Dendritic cell treated with granulocyte-macrophage colony-stimulating factor and Interleukin-4, amounts not matched to agents 40 ng/mL and 50 ng/mL, for 4 days (primary cell): ENCODE data around the gene IMPG1.
"Not testable (repeated sequence)": the region's sequence is repeated elsewhere in the genome, so short reads cannot be mapped to it uniquely, and the experiment has no call there.

Experiments
- H3K27ac Mint-ChIP-seq: one replicate; pipeline ENCODE4 v1.8.0; 2022; ENCODE audit warnings: mild to moderate bottlenecking, mixed read lengths
- H3K27me3 Mint-ChIP-seq: one replicate; pipeline ENCODE4 v1.8.0; 2022; ENCODE audit warnings: mild to moderate bottlenecking, mixed read lengths
- H3K36me3 Mint-ChIP-seq: one replicate; pipeline ENCODE4 v1.8.0; 2022; ENCODE audit warnings: low read depth, mixed read lengths
- H3K4me1 Mint-ChIP-seq: one replicate; pipeline ENCODE4 v1.8.0; 2022; ENCODE audit warnings: low read depth, mixed read lengths
- H3K4me3 Mint-ChIP-seq: one replicate; pipeline ENCODE4 v1.8.0; 2022; ENCODE audit warnings: mild to moderate bottlenecking, moderate library complexity, mixed read lengths
- H3K9me3 Mint-ChIP-seq: one replicate; pipeline ENCODE4 v1.8.0; 2022; ENCODE audit warnings: mixed read lengths
- intact Hi-C: fragments of 100-400 bp; cut with micrococcal nuclease; formaldehyde crosslinking; loops from one replicate; pipeline ENCODE4 v1.15.0; 2022

IMPG1 gene

DNA sequence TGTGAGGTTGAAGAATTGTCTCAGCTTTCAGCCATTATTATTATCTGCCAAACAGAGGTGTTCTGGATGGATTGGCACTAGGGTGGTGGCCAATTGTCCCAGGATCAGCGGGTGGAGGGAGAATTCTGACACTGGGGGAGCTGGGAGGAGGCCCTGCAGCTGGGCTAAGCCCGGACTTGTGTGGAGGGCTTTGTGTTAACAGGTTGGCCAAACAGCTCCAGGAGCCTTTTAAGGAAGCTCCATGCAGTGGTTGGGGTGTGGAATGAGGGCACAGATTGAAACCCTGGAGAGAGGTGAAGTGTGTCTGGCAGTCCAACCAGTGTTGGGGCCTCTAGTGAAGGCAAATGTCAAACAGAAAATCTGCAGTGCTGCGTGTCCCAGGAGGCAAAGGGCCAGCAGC, 135.8 kb downstream of the IMPG1 start:
- no peaks in the 10 kb centered on the region for H3K36me3 Mint-ChIP-seq
- intact Hi-C loops = no loop called here
- H3K27me3 Mint-ChIP-seq = peaks cover 27% of the 10 kb centered on the region

GRCh38 chr6:75935473-75935793, 137.0 kb downstream of the IMPG1 start:
- H3K9me3 Mint-ChIP-seq = no peaks in the 10 kb centered on the region
- H3K4me3 Mint-ChIP-seq = no peak overlapping the region
- peaks cover 27% of the 10 kb centered on the region for H3K27me3 Mint-ChIP-seq
- no peak overlapping the region for H3K27ac Mint-ChIP-seq
- H3K36me3 Mint-ChIP-seq = no peaks in the 10 kb centered on the region
- intact Hi-C loops = no loop called here
- H3K4me1 Mint-ChIP-seq = peaks cover 10% of the 10 kb centered on the region

More for the DNA sequence above, 135.8 kb downstream of the IMPG1 start:
- no peaks in the 10 kb centered on the region for H3K9me3 Mint-ChIP-seq
- no peak overlapping the region for H3K27ac Mint-ChIP-seq
- H3K4me1 Mint-ChIP-seq = peaks cover 10% of the 10 kb centered on the region
- H3K4me3 Mint-ChIP-seq = no peak overlapping the region

DNA sequence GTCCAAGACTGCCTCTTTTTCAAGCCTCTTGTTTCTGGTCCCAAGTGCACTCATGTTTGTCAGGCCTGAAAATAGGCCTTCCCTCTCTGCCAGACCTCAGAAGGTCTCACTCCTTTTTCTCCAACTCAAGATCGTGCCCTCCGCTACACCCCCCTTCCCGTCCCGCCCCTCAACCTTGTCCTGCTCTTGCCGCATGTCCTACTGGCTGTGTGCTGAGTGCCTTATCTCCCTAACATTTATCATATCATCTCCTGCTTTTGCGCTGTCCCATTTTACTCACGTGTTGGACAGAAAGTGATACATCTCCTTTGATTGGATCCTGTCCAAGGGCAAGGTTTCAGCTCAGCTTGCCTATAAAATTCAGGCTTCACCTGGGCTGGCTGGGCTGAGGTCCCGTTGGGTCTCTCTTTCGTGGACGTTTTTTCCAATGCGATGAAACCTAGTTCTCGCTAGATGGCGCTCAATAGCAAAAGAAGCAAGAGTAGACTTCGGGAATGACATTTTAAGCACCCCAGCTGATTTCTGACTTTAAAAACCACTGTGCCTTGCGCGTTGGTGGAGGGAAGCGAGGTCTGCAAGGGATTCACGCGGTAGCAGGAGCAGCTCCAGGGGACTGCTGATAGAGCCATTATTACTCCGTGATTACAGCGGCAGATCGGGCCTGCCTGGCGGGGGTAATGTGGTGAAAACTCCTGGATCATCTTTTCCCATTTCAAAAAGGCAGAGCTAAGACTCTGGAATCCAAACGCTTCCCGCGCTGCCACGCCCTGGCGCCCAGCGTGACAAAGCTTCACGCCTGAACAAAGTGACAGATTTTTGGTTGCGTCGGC, 137.6 kb downstream of the IMPG1 start:
- Mint-ChIP-seq H3K27ac (no peak overlapping the region), H3K4me3 (peak overlapping the region; percentile 53)
- intact Hi-C loops = no loop called here

GRCh38 chr6:75933387-75933975, 139.0 kb downstream of the IMPG1 start:
- Mint-ChIP-seq H3K4me3 (no peak overlapping the region), H3K4me1 (peaks cover 10% of the 10 kb centered on the region), H3K36me3 (no peaks in the 10 kb centered on the region), H3K9me3 (no peaks in the 10 kb centered on the region), H3K27me3 (peaks cover 27% of the 10 kb centered on the region), H3K27ac (no peak overlapping the region)
- intact Hi-C loops = no loop called here

More for the DNA sequence above, 137.6 kb downstream of the IMPG1 start:
- peaks cover 27% of the 10 kb centered on the region for H3K27me3 Mint-ChIP-seq
- peaks cover 10% of the 10 kb centered on the region for H3K4me1 Mint-ChIP-seq
- H3K9me3 Mint-ChIP-seq = no peaks in the 10 kb centered on the region
- H3K36me3 Mint-ChIP-seq = no peaks in the 10 kb centered on the region

DNA sequence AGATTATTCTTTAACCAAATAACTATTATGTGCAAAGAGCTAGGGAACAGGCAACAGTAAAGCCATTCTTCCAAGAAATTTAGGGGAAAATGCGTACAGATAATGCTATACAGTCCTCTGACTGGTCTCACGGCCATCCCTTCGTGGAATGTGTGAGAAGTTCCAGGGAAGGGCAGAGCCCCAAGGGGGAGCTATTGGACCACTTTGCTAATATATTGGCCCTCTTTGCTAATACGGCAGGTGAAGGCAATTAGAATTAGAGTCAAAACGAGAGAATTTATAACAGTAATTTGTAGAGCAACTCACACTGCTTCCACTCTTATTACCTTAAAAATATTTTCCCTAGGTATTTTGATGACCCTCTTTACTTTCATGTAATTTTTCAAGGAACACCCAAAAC, 140.4 kb downstream of the IMPG1 start:
- Mint-ChIP-seq H3K9me3 (no peaks in the 10 kb centered on the region), H3K27ac (no peak overlapping the region), H3K27me3 (peaks cover 27% of the 10 kb centered on the region), H3K4me3 (no peak overlapping the region), H3K36me3 (no peaks in the 10 kb centered on the region), H3K4me1 (peaks cover 10% of the 10 kb centered on the region)
- intact Hi-C loops = no loop called here

DNA sequence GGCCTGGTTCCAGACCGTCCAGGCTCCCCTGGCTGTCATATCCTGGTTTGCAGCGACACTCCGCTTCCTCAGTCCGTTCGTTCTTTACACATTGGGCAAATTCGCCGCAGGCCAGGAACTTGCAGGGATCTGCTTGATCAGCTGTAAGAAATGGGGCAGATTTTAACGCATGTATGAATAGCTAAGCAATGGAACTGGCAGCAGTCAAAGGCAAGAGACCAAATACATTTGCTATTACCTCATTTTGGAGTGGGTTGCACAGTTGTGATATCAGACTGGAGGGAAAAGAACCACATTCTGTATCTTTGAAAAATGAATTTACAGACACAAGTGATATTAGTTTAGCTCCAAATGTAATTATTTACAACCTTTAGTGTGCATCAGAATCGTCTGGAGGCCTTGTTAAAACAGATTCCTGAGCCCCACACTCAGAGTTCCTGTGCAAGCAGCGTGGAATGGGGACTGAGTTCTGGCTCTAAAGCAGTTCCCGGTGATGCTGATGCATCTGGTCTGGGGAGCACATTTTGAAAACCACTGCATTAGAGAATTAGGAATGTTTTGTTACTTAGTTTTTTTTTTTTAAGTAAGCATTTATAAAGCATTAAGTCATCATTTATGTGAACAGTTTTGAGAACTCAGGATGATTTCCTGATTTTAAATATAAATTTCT, 141.3 kb downstream of the IMPG1 start:
- intact Hi-C loops = no loop called here
- H3K36me3 Mint-ChIP-seq = no peaks in the 10 kb centered on the region
- no peaks in the 10 kb centered on the region for H3K9me3 Mint-ChIP-seq

GRCh38 chr6:75926293-75927168, 145.9 kb downstream of the IMPG1 start:
- Mint-ChIP-seq H3K9me3 (no peaks in the 10 kb centered on the region), H3K4me1 (peaks cover 5% of the 10 kb centered on the region), H3K4me3 (no peak overlapping the region), H3K27me3 (no peaks in the 10 kb centered on the region), H3K36me3 (no peaks in the 10 kb centered on the region), H3K27ac (no peak overlapping the region)
- intact Hi-C loops = no loop called here

More for the DNA sequence above, 141.3 kb downstream of the IMPG1 start:
- Mint-ChIP-seq H3K4me1 (peaks cover 10% of the 10 kb centered on the region), H3K4me3 (no peak overlapping the region), H3K27ac (no peak overlapping the region), H3K27me3 (peaks cover 20% of the 10 kb centered on the region)

DNA sequence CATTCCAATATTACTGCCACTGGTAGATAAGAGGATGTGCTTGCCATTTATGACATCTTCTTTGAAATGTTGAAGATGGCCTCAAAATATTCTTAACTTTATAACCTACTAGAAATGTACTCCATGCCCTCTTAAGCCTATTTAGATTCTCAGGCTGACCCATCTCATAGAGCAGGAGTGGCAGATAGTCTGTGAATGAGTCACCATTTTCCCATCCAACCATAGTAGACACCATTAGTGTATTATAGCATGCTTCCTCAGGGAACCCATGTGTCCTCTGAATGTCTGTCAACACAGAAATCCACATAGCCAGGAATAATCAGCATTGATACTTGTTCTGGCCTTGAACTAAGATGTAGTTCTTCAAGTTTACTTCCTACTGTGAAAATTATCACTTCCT, 150.2 kb downstream of the IMPG1 start:
- Mint-ChIP-seq H3K27ac (no peak overlapping the region), H3K27me3 (no peaks in the 10 kb centered on the region), H3K4me1 (peaks cover 5% of the 10 kb centered on the region), H3K4me3 (no peak overlapping the region), H3K9me3 (no peaks in the 10 kb centered on the region), H3K36me3 (no peaks in the 10 kb centered on the region)
- intact Hi-C loops = no loop called here

GRCh38 chr6:75913040-75913439, 159.4 kb downstream of the IMPG1 start:
- Mint-ChIP-seq H3K4me3 (no peak overlapping the region), H3K27ac (no peak overlapping the region), H3K9me3 (no peaks in the 10 kb centered on the region), H3K27me3 (peaks cover 2% of the 10 kb centered on the region), H3K36me3 (no peaks in the 10 kb centered on the region), H3K4me1 (no peaks in the 10 kb centered on the region)
- intact Hi-C loops = no loop called here

DNA sequence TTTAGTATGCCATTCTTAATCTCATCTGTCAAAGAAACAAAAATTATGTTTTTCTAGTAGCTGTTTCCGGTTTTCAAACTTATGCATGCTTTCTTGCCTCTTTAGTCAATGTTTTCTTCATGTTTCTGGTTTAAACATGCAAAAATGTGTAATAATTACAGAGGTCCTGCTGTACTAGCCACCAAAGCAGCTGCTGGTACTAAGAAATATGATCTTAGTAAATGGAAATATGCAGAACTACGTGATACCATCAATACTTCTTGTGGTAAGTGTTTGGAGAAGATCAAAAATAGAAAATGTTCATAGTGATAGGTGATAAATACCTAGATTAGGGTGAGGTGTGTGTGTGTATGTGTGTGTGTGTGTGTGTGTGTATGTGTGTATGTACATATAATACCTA, 165.0 kb downstream of the IMPG1 start:
- intact Hi-C loops = no loop called here
- no peaks in the 10 kb centered on the region for H3K36me3 Mint-ChIP-seq
- peaks cover 9% of the 10 kb centered on the region for H3K9me3 Mint-ChIP-seq
- no peaks in the 10 kb centered on the region for H3K27me3 Mint-ChIP-seq
- no peak overlapping the region for H3K4me3 Mint-ChIP-seq
- no peak overlapping the region for H3K27ac Mint-ChIP-seq
- H3K4me1 Mint-ChIP-seq = no peaks in the 10 kb centered on the region

DNA sequence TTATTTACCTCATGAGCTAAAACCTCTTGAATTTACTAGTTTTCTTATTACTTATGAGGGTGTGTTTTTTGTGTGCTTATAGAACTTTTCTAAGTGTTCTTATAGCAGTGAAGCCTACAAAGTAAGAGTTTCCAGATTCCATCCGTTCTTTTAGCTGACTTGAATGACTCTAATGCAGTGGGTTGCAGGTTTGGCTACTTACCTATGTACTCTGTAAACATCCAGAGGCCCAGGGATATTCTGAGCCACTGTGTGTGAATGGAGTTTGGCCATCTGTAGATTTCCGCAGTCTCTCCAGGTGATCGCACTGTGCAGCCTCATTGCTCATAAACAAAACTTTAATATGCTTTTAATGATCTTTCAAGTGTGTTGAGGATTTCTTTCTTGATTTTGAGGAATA, 165.6 kb downstream of the IMPG1 start:
- H3K4me1 Mint-ChIP-seq = no peaks in the 10 kb centered on the region
- H3K27ac Mint-ChIP-seq = no peak overlapping the region
- no peaks in the 10 kb centered on the region for H3K36me3 Mint-ChIP-seq
- no peak overlapping the region for H3K4me3 Mint-ChIP-seq
- H3K27me3 Mint-ChIP-seq = no peaks in the 10 kb centered on the region
- peaks cover 9% of the 10 kb centered on the region for H3K9me3 Mint-ChIP-seq
- intact Hi-C loops = no loop called here

GRCh38 chr6:75905129-75905528, 167.3 kb downstream of the IMPG1 start:
- intact Hi-C loops, H3K27me3 Mint-ChIP-seq, H3K36me3 Mint-ChIP-seq, H3K9me3 Mint-ChIP-seq, H3K27ac Mint-ChIP-seq, H3K4me3 Mint-ChIP-seq, H3K4me1 Mint-ChIP-seq: not testable (repeated sequence)

DNA sequence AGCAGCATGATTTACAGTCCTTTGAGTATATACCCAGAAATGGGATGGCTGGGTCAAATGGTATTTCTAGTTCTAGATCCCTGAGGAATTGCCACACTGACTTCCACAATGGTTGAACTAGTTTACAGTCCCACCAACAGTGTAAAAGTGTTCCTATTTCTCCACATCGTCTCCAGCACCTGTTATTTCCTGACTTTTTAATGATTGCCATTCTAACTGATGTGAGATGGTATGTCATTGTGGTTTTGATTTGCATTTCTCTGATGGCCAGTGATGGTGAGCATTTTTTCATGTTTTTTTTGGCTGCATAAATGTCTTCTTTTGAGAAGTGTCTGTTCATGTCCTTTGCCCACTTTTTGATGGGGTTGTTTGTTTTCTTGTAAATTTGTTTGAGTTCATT, 172.2 kb downstream of the IMPG1 start:
- intact Hi-C loops, H3K9me3 Mint-ChIP-seq, H3K27ac Mint-ChIP-seq, H3K36me3 Mint-ChIP-seq, H3K4me1 Mint-ChIP-seq, H3K27me3 Mint-ChIP-seq, H3K4me3 Mint-ChIP-seq: not testable (repeated sequence)

DNA sequence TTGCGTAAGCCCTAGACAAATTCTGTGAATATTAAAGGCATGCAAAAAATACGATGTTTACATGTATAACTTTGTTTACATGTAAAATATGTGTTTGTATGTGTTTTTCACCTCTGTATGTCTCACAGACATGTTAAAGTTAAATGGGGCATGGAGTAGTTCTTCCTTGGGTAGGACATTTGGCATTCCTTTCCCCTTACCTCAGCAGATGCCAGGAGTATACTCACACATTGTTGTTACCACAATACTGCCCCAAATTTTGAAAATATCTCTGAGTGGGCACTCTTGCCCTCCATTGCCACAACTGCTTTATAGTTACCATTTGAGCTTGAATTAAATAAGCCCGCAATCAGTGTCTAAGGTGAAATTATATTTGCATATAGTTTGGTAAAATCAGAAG, 175.9 kb downstream of the IMPG1 start:
- intact Hi-C loops = no loop called here
- Mint-ChIP-seq H3K4me1 (no peaks in the 10 kb centered on the region), H3K9me3 (no peaks in the 10 kb centered on the region), H3K36me3 (no peaks in the 10 kb centered on the region), H3K4me3 (no peak overlapping the region), H3K27me3 (no peaks in the 10 kb centered on the region), H3K27ac (no peak overlapping the region)
